ENCODE data around the gene ARL1. TPM values are rescaled to one million over a fixed set of nuclear protein-coding genes. Genes with fewer than 3 reads are reported as not detected.

ARL1 gene
- total and polyA plus RNA-seq, 2 of the 13 experiments (the other 11 are each of a cell fraction or from before 2014, with no cell fraction given) = 90.9 to 123 TPM

GRCh38 chr12:101430456-101430855 lies 22.9 kb upstream of the ARL1 start (continued):
- TF ChIP-seq LCORL (IDR thresholded peaks at IDR 0.05) (no peak), LCORL (CRISPR knock-in tag; IDR thresholded peaks at IDR 0.05) (no peak), YEATS2 (CRISPR knock-in tag; IDR thresholded peaks at IDR 0.05; ENCODE audit: borderline replicate concordance) (no peak), RBAK (CRISPR knock-in tag; IDR thresholded peaks at IDR 0.05) (no peak), RAD51 (IDR thresholded peaks at IDR 0.05; ENCODE audit: borderline replicate concordance) (no peak)

GRCh38 chr12:101424620-101425019 lies 17.0 kb upstream of the ARL1 start:
- Histone ChIP-seq H3K36me3 (replicated peaks in 1 of 2; ENCODE audit: control insufficient read depth in 1 of 2, insufficient read depth in 2 of 2, low read length in 2 of 2) (no peaks in the 10 kb centered on the region), H3K4me2 (ENCODE audit: low read depth, low read length) (no peak overlapping the region), H3K79me2 (ENCODE audit: insufficient read depth, low read length) (no peaks in the 10 kb centered on the region), H4K20me1 (ENCODE audit: insufficient read depth, low read length) (no peaks in the 10 kb centered on the region), H2AFZ (ENCODE audit: low read length) (no peak overlapping the region), H3K9me3 (ENCODE audit: low read length) (no peaks in the 10 kb centered on the region), H3K4me1 (ENCODE audit: insufficient read depth, low read length) (no peaks in the 10 kb centered on the region), H3K27ac (ENCODE audit: extremely low read length, insufficient read depth, low read length) (no peak overlapping the region), H3K9ac (ENCODE audit: insufficient read depth, low read depth, low read length) (no peak overlapping the region), H3K4me3 (replicated peaks in 1 of 3; ENCODE audit: insufficient read depth in 1 of 3, low read depth in 2 of 3, low read length in 3 of 3) (no peak overlapping the region), H3K27me3 (ENCODE audit: control insufficient read depth in 1 of 2, insufficient read depth in 2 of 2, low read length in 2 of 2) (no peaks in the 10 kb centered on the region)
- TF ChIP-seq ZNF503 (CRISPR knock-in tag; IDR thresholded peaks at IDR 0.05) (no peak), SMYD3 (CRISPR knock-in tag; IDR thresholded peaks at IDR 0.05) (no peak)
- intact Hi-C loops (cut with micrococcal nuclease; ENCODE audit: unreplicated experiment) (no loop called here), in situ Hi-C loops (cut with HindIII; ENCODE audit: extremely low pct_ligation_motif_present, low pct_unique_long_range_greater_than_20kb) (loop anchor here (25.0 kb wide), 1 partner anchor 338 kb away; no protein-coding TSS in a partner anchor)
- CTCF ChIA-PET (ENCODE audit: low intra/inter-chr PET ratio, low total read pairs) = no interaction called here
- BruUV-seq (replicated peaks) = no TSS peak
- no peak for FAIRE-seq
- POLR2A ChIA-PET = no interaction called here
- no peak for DNase-seq (ENCODE audit: low spot score)
- ATAC-seq = no peak
- WGBS (ENCODE audit: low lambda C conversion rate) = 39% methylated on average over 2 of the region's 2 CpGs

Data from HepG2 (cell line).